Heart left ventricle (tissue), 16 donors: ENCODE data around the gene TRIP4. TPM values are rescaled to one million over a fixed set of nuclear protein-coding genes. Genes with fewer than 3 reads are reported as not detected.
A peak's percentile ranks its signal among the peaks of the same experiment; 100 is the strongest.
"Not testable (repeated sequence)": the region's sequence is repeated elsewhere in the genome, so short reads cannot be mapped to it uniquely, and the experiment has no call there.

Experiments used
- ATAC-seq, 4 donors: fragments of 200-7000 bp; cut with Tn5 transposase; one replicate each; pipeline ENCODE4 v1.9.1; 2020 to 2022; ENCODE audit warnings: moderate library complexity in 4 of 4, mild to moderate bottlenecking in 3 of 4, moderate number of reproducible peaks in 1 of 4
- DNase-seq, 5 donors: peaks; one replicate each; pipeline ENCODE4 v3.0.0-alpha.2; 2020
- H3K27ac ChIP-seq, 12 donors: fragments of 200-600 bp; sonication (generic) in 4 of 12; one replicate each; pipeline versions ENCODE4 v1.5.0 to v1.8.0; 2016 to 2022; ENCODE audit warnings: mild to moderate bottlenecking in 2 of 12
- H3K27me3 ChIP-seq, 9 donors: fragments of 200-600 bp; sonication (generic) in 2 of 9; one replicate each; pipeline versions ENCODE4 v1.5.1 to v1.8.0; 2016 to 2022; ENCODE audit warnings: mild to moderate bottlenecking in 3 of 9
- H3K36me3 ChIP-seq, 9 donors: fragments of 200-600 bp; sonication (generic) in 2 of 9; one replicate each; pipeline versions ENCODE4 v1.5.0 to v1.8.0; 2018 to 2022; ENCODE audit warnings: mild to moderate bottlenecking in 2 of 9
- H3K4me1 ChIP-seq, 12 donors: fragments of 200-600 bp; sonication (generic) in 4 of 12; one replicate each; pipeline versions ENCODE4 v1.5.0 to v1.8.0; 2016 to 2022; ENCODE audit warnings: mild to moderate bottlenecking in 3 of 12
- H3K4me3 ChIP-seq, 12 donors: fragments of 200-600 bp; sonication (generic) in 4 of 12; one replicate each; pipeline versions ENCODE4 v1.5.0 to v1.8.0; 2017 to 2022; ENCODE audit warnings: mild to moderate bottlenecking in 9 of 12, moderate library complexity in 4 of 12
- H3K9me3 ChIP-seq, 12 donors: fragments of 200-600 bp; sonication (generic) in 4 of 12; one replicate each; pipeline versions ENCODE4 v1.5.0 to v1.8.0; 2016 to 2022; ENCODE audit warnings: mild to moderate bottlenecking in 1 of 12
- POLR2A ChIP-seq, 2 donors: fragments of 450-650 bp; IDR thresholded peaks; one replicate each; pipeline ENCODE4 v1.6.1; 2017; ENCODE audit warnings: antibody characterized with exemption in 2 of 2, mild to moderate bottlenecking in 2 of 2, moderate library complexity in 2 of 2
- WGBS, 4 donors: extraction: QIAGEN DNeasy Blood & Tissue Kit in 2 of 4; methylation state at CpG; one replicate each; pipeline versions ENCODE4 v1.1.5 to v1.1.7; 2013 to 2018; 5-methylcytosine and 5-hydroxymethylcytosine counted together
- intact Hi-C, 10 donors: fragments of 100-400 bp; cut with DNase I; formaldehyde crosslinking; loops; one replicate each; pipeline versions ENCODE4 v1.11.1 to v1.14.2; 2022
- polyA plus RNA-seq, 2 donors: library from polyadenylated mRNA; stranded (reverse); fragments of 200-250 nt; gene quantifications; one replicate each; pipeline ENCODE4 v1.2.3, GENCODE V29; 2013
- total RNA-seq, 9 donors: library from RNA; depleted of rRNA in 2 of 9; stranded (reverse); fragments of >200 nt in 2 of 9; fragmentation: NEBNext Ultra II Directional in 3 of 9; extraction: Animal tissue kit (Norgen Biotek cat#: 25700) in 3 of 9; gene quantifications; one replicate each; pipeline versions ENCODE4 v1.1.0 to v1.2.4, GENCODE V29; 2016 to 2023
- TF ChIP-seq, protein P1 (sequence below), 12 donors: fragments of 200-600 bp; sonication (generic) in 4 of 12; IDR thresholded peaks; one replicate each; pipeline versions ENCODE4 v1.5.0 to v1.8.0; 2018 to 2022; ENCODE audit warnings: antibody characterized with exemption in 12 of 12, mild to moderate bottlenecking in 5 of 12
- donor health status: ischemic (EF 13 %, LVEDD 7.1; RV severe dilation, severe dysfunction).
- donor health status: healthy with polysubstance abuse.
- donor health status: DM: no; HTN: yes; CAD: no.
- donor health status: DM: no; HTN: no; CAD: no.
- donor health status: ischemic (EF 25% LVEDD 6.9; RV normal size, moderate dysfunction).
- donor health status: ischemic (EF 25% LVEDD 5.7; RV mildly dilated, moderate dysfunction).
- donor health status: healthy.
- donor health status: DM: yes; HTN: yes; CAD: no.
- donor health status: ischemic (EF 35%, LVEDD 5.7; RV mildly dilated, moderate dysfunction).
- donor health status: nonischemic (EF 11% LVEDD 7.7; RV severe dilation, severe dysfunction).
- donor health status: DM: yes; HTN: yes; CAD: no.
- donor health status: PGD.
- donor health status: ischemic (EF 29% LVEDD 5.4; RV normal size, mild dysfunction).
- donor health status: nonischemic (EF 23%, LVEDD 6.1; RV moderate dilation, normal function).

Gene TRIP4
- total and polyA plus RNA-seq, 11 donors, result 5.9 to 22.7 (median 15.1) TPM

DNA sequence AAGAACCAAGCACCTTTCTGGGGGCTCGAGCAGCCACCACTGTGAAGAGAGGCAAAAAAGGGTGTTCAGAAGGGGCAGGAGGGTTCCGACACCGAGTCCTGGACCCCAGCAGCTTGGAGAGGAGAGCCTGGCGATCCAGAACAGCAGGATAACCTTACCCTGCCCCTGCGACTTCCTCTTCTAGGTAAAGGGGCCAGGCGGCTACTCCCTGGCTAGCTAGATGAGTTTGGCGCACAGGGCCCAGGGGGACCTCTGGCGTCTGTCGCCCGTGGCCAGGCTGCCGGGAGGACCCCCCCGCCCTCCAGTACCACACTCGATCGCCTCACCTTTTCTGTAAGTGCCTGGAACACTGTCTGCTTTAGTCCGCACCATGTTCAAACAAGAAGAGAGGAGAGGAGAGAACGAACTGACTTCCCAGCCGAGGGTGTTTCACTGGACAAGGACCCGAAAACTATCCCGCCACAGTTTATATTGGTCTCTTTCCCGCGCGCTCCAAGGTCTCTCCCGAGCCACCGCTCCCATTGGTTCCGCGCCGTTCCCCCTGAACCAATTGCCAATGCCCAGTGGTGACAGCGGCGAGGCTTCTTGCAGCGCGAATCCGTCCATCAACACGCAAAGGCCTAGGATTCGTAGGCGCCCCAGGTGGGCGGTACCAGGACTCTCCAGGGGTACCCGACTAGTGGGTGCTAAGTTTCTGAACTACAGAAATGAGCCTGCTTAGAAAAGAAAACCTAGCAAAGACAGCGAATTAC lies 6.5 kb upstream of the TRIP4 start, which contains the start of gene PCLAF:
TSS of gene PCLAF (minus strand) at position 442 of the 752 bp plus-strand sequence. CDS start at position 372, 70 bp downstream.
- TF ChIP-seq, protein P1, sequence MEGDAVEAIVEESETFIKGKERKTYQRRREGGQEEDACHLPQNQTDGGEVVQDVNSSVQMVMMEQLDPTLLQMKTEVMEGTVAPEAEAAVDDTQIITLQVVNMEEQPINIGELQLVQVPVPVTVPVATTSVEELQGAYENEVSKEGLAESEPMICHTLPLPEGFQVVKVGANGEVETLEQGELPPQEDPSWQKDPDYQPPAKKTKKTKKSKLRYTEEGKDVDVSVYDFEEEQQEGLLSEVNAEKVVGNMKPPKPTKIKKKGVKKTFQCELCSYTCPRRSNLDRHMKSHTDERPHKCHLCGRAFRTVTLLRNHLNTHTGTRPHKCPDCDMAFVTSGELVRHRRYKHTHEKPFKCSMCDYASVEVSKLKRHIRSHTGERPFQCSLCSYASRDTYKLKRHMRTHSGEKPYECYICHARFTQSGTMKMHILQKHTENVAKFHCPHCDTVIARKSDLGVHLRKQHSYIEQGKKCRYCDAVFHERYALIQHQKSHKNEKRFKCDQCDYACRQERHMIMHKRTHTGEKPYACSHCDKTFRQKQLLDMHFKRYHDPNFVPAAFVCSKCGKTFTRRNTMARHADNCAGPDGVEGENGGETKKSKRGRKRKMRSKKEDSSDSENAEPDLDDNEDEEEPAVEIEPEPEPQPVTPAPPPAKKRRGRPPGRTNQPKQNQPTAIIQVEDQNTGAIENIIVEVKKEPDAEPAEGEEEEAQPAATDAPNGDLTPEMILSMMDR (IDR thresholded peaks at IDR 0.05), result peak in 1 of 12 donors; percentile 8
- no peak for TF ChIP-seq POLR2A (IDR thresholded peaks at IDR 0.05)
- Histone ChIP-seq H3K27me3 (no peaks in the 10 kb centered on the region), H3K9me3 (no peaks in the 10 kb centered on the region), H3K36me3 (no peaks in the 10 kb centered on the region), H3K27ac (no peak within 1 kb of the TSS), H3K4me3 (peak within 1 kb of the TSS; percentile 38 to 76 (median 60)), H3K4me1 (peaks cover 0 to 14% (median 6%) of the 10 kb centered on the region in 12 donors)
- 1 to 6% (median 1%) methylated on average over 31 to 38 of the region's 38 CpGs for WGBS, 4 donors
- peak; percentile 100 for ATAC-seq
- intact Hi-C loops, result loop anchor here in 1 of 10 donors (2.0 kb wide), 1 partner anchor 24 kb away; the partner anchor contains the start of gene CSNK1G1
- peak; percentile 94 to 97 (median 95) for DNase-seq

DNA sequence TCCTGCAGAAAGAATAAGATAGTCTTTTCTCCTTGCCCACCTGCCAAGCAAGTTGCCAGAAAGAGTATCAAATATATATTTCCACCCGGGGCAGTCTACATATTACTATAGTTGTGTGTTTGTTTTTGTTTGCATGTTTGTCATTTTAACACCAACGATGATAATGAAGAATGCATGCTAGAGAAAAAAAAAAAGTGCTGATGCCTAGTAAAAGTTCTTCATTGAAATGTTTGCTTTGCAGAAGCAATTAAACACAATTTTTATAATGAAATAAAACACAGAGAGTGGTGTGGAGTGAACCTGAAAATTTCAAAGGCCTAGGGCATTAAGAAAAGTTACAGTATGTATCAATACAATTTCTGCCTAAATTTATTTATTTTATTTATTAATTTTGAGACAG lies 3.9 kb upstream of the TRIP4 start:
- peaks cover 0 to 26% (median 11%) of the 10 kb centered on the region in 12 donors for H3K4me1 ChIP-seq
- no peak overlapping the region for H3K4me3 ChIP-seq
- H3K9me3 ChIP-seq, result no peaks in the 10 kb centered on the region
- H3K36me3 ChIP-seq, result no peaks in the 10 kb centered on the region
- no peak for ATAC-seq
- TF ChIP-seq, protein P1 (IDR thresholded peaks at IDR 0.05), result no peak
- WGBS, 4 donors, result 82 to 90% (median 83%) methylated on average over 2 of the region's 2 CpGs
- no peaks in the 10 kb centered on the region for H3K27me3 ChIP-seq
- no peak overlapping the region for H3K27ac ChIP-seq
- no peak for DNase-seq
- intact Hi-C loops, result no loop called here

DNA sequence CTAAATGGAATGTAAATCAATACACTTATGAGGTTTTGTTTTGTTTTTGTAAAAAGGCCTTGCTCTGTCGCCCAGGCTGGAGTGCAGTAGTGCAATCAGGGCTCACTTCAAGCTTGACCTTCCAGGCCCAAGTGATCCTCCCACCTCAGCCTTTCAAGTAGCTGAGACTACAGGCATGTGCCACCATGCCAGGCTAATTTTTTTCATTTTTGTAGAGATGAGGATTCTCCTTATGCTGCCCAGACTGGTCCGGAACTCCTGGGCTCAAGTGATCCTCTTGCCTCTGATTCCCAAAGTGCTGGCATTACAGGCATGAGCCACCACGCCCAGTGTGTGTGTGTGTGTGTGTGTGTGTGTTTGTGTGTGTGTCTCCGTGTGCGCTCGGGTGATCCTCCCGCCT lies 1.3 kb upstream of the TRIP4 start:
- intact Hi-C loops, result loop anchor here in 1 of 10 donors (2.0 kb wide), 1 partner anchor 29 kb away; the partner anchor contains the start of gene CSNK1G1
- ATAC-seq, result no peak
- peaks cover 0 to 27% (median 12%) of the 10 kb centered on the region in 12 donors for H3K4me1 ChIP-seq
- peaks cover 0 to 3% (median 0%) of the 10 kb centered on the region in 9 donors for H3K36me3 ChIP-seq
- no peak overlapping the region for H3K4me3 ChIP-seq
- no peak for DNase-seq
- 92 to 100% (median 97%) methylated on average over 7 of the region's 7 CpGs for WGBS, 4 donors
- TF ChIP-seq, protein P1 (IDR thresholded peaks at IDR 0.05), result no peak
- no peak for TF ChIP-seq POLR2A (IDR thresholded peaks at IDR 0.05)
- no peaks in the 10 kb centered on the region for H3K27me3 ChIP-seq
- H3K27ac ChIP-seq, result no peak overlapping the region
- no peaks in the 10 kb centered on the region for H3K9me3 ChIP-seq

DNA sequence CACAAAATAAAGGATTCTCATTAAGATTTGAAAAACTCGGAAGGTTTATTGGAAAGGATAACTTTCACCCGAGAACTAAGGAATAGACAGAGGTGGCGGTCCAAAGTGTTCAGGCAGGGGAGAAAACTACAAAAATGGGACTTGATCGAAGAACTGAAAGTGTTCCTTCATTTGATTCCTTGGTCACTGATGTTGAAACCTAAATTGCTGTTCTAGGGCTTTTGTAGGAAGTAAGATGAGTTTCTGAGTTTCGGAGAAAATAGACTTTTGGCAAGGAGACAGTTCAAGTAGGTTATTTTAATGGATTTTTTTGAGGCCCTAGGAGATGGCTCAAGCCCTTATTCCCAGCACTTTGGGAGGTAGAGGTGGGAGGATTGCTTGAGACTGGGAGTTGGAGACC lies 1.4 kb downstream of the TRIP4 start:
- Histone ChIP-seq H3K27me3 (no peaks in the 10 kb centered on the region), H3K27ac (peak overlapping the region in 1 of 12 donors; percentile 52), H3K36me3 (peaks cover 0 to 13% (median 7%) of the 10 kb centered on the region in 9 donors), H3K4me3 (peak overlapping the region in 4 of 12 donors; percentile 74 to 92 (median 77)), H3K9me3 (no peaks in the 10 kb centered on the region), H3K4me1 (peaks cover 0 to 19% (median 9%) of the 10 kb centered on the region in 12 donors)
- TF ChIP-seq POLR2A (IDR thresholded peaks at IDR 0.05), result no peak
- TF ChIP-seq, protein P1 (IDR thresholded peaks at IDR 0.05), result no peak
- intact Hi-C loops, result no loop called here
- 90 to 93% (median 90%) methylated on average over 5 of the region's 5 CpGs for WGBS, 4 donors
- ATAC-seq (no peak), DNase-seq (no peak)

DNA sequence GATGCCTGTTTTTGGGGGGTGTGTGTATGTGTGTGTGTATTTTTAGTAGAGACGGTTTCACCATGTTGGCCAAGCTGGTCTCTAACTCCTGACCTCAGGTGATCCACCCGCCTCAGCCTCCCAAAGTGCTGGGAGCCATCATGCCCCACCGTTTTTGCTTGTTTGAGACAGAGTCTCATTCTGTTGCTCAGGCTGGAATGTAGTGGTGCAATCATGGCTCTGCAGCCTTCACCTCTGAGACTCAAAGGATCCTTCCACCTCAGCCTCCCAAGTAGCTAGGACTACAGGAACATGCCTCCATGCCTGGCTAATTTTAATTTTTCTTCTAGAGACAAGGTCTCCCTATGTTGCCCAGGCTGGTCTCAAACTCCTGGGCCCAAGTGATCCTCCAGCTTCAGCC lies 4.8 kb downstream of the TRIP4 start:
- ATAC-seq, intact Hi-C loops, H3K27me3 ChIP-seq, H3K4me3 ChIP-seq, DNase-seq, H3K27ac ChIP-seq, H3K9me3 ChIP-seq: not testable (repeated sequence)
- Histone ChIP-seq H3K36me3 (peaks cover 0 to 47% (median 42%) of the 10 kb centered on the region in 9 donors), H3K4me1 (peaks cover 0 to 15% (median 8%) of the 10 kb centered on the region in 12 donors)
- WGBS, 4 donors, result 76 to 91% (median 84%) methylated on average over 3 of the region's 3 CpGs
